Fibroblast of lung (primary cell): ENCODE measurements around the gene CFI. TPM values are rescaled to one million over a fixed set of nuclear protein-coding genes. Genes with fewer than 3 reads are reported as not detected.

Experiments used
- DNase-seq, 2 donors: peaks; one replicate each; pipeline versions ENCODE4 v3.0.0 to v3.0.0-alpha.2; 2010; ENCODE audit warnings: low read depth in 2 of 2
- H2AFZ ChIP-seq: 2 replicates; pipeline ENCODE4 v1.5.1; 2012; ENCODE audit warnings: low read length, control low read depth, inconsistent platforms
- H3K27ac ChIP-seq: 2 replicates; pipeline ENCODE4 v1.5.1; 2011; ENCODE audit warnings: low read length, control low read depth; ENCODE audit not compliant: insufficient read depth
- H3K27me3 ChIP-seq: 2 replicates; pipeline ENCODE4 v1.5.1; 2011; ENCODE audit warnings: mild to moderate bottlenecking, low read length; ENCODE audit not compliant: control insufficient read depth, insufficient read depth
- H3K36me3 ChIP-seq: 2 replicates; pipeline ENCODE4 v1.5.1; 2011; ENCODE audit warnings: low read length; ENCODE audit not compliant: control insufficient read depth, insufficient read depth
- H3K4me1 ChIP-seq: 2 replicates; pipeline ENCODE4 v1.5.1; 2011; ENCODE audit warnings: low read length; ENCODE audit not compliant: control insufficient read depth, insufficient read depth; ENCODE audit errors: extremely low read depth
- H3K4me2 ChIP-seq: 2 replicates; pipeline ENCODE4 v1.5.1; 2011; ENCODE audit warnings: low read length, control low read depth; ENCODE audit not compliant: insufficient read depth; ENCODE audit errors: extremely low read depth
- H3K4me3 ChIP-seq, 4 experiments: fragments of 200-600 bp in 1 of 4; sonication (generic) in 1 of 4; replicated peaks in 1 of 4; 2 replicates each; pipeline ENCODE4 v1.5.1; 2011 to 2016; ENCODE audit warnings: low read length in 4 of 4, low read depth in 3 of 4, mild to moderate bottlenecking in 3 of 4, control low read depth in 2 of 4, inconsistent platforms in 1 of 4, mixed read lengths in 1 of 4; ENCODE audit not compliant: insufficient read depth in 1 of 4; ENCODE audit errors: control extremely low read depth in 1 of 4
- H3K79me2 ChIP-seq: 2 replicates; pipeline ENCODE4 v1.5.1; 2012; ENCODE audit warnings: mild to moderate bottlenecking, low read length, inconsistent platforms; ENCODE audit not compliant: control insufficient read depth, insufficient read depth
- H3K9ac ChIP-seq: 2 replicates; pipeline ENCODE4 v1.5.1; 2011; ENCODE audit warnings: mild to moderate bottlenecking, low read length, control low read depth; ENCODE audit not compliant: insufficient read depth
- H3K9me3 ChIP-seq: 2 replicates; pipeline ENCODE4 v1.5.1; 2012; ENCODE audit warnings: low read depth, low read length; ENCODE audit not compliant: control insufficient read depth, insufficient read depth
- H4K20me1 ChIP-seq: 2 replicates; pipeline ENCODE4 v1.5.1; 2011; ENCODE audit warnings: low read length; ENCODE audit not compliant: control insufficient read depth, insufficient read depth; ENCODE audit errors: extremely low read depth
- EZH2 ChIP-seq: IDR thresholded peaks from 2 replicates; pipeline ENCODE4 v1.5.1; 2012; ENCODE audit warnings: low read length, control low read depth, mild to moderate bottlenecking; ENCODE audit errors: missing control alignments
- polyA plus RNA-seq, 2 donors: library from polyadenylated mRNA; depleted of rRNA in 1 of 2; stranded (reverse) in 1 of 2; unstranded in 1 of 2; fragments of >200 nt; gene quantifications; 2 replicates each; pipeline ENCODE4 v1.2.1, GENCODE V29; 2011 to 2012; ENCODE audit warnings: missing spikeins in 1 of 2
- total RNA-seq: library from RNA; depleted of rRNA; stranded (reverse); fragments of >200 nt; gene quantifications from 2 replicates; pipeline ENCODE4 v1.2.1, GENCODE V29; 2014
- TF ChIP-seq, protein P1 (sequence below), 2 donors: IDR thresholded peaks in 1 of 2; conservative IDR thresholded peaks in 1 of 2; 1 replicate in 1 of 2; 2 replicates in 1 of 2; pipeline ENCODE4 v1.5.1; 2011 to 2012; ENCODE audit warnings: low read length in 2 of 2, control low read depth in 1 of 2, inconsistent platforms in 1 of 2, low read depth in 1 of 2, mild to moderate bottlenecking in 1 of 2

The CFI gene
- total and polyA plus RNA-seq, 2 donors (not counting 1 experiment from before 2014, with no cell fraction given): 10.2 to 18.2 TPM

DNA sequence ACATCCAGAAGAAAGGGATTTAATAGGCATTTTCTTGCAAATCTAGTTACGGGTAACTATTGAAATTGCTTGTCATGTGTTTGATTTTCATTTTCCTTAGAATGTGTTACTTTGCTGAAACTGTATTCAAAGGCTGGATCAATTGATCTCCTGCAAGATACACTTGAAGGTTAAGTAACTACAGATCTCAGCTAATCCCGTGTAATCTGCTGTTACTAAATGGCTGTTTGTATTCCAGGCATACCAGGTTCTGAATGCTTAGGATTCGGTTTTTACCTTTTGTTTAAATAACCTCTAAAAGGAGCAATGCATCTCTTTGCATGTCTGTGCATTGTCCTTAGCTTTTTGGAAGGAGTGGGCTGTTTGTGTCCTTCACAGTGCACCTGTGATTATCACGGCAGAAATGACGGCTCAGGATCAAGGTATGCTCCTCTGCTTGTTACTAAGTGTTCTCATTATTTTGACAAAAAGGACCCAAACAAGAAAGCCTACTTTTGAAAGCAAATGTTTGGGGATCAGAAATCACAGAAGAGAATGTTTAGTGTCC is 46.2 kb upstream of the CFI start, which contains the start of gene LRIT3:
Gene LRIT3, plus strand, starts transcription at position 212 of the 547 bp plus-strand sequence. Its CDS starts 95 bp downstream, at position 307.
- no peaks in the 10 kb centered on the region for H3K9me3 ChIP-seq
- H3K27me3 ChIP-seq: no peaks in the 10 kb centered on the region
- DNase-seq: no peak
- H3K79me2 ChIP-seq: no peaks in the 10 kb centered on the region
- TF ChIP-seq, protein P1, sequence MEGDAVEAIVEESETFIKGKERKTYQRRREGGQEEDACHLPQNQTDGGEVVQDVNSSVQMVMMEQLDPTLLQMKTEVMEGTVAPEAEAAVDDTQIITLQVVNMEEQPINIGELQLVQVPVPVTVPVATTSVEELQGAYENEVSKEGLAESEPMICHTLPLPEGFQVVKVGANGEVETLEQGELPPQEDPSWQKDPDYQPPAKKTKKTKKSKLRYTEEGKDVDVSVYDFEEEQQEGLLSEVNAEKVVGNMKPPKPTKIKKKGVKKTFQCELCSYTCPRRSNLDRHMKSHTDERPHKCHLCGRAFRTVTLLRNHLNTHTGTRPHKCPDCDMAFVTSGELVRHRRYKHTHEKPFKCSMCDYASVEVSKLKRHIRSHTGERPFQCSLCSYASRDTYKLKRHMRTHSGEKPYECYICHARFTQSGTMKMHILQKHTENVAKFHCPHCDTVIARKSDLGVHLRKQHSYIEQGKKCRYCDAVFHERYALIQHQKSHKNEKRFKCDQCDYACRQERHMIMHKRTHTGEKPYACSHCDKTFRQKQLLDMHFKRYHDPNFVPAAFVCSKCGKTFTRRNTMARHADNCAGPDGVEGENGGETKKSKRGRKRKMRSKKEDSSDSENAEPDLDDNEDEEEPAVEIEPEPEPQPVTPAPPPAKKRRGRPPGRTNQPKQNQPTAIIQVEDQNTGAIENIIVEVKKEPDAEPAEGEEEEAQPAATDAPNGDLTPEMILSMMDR (conservative IDR thresholded peaks at IDR 0.05 in 1 of 2, IDR thresholded peaks at IDR 0.05 in 1 of 2; ENCODE audit: low read depth in 1 of 2, low read length in 2 of 2): no peak
- no peak for TF ChIP-seq EZH2
- no peaks in the 10 kb centered on the region for H3K4me1 ChIP-seq
- H3K36me3 ChIP-seq: no peaks in the 10 kb centered on the region
- no peak within 1 kb of the TSS for H2AFZ ChIP-seq
- no peak within 1 kb of the TSS for H3K4me3 ChIP-seq
- H4K20me1 ChIP-seq: no peaks in the 10 kb centered on the region
- H3K9ac ChIP-seq: no peak within 1 kb of the TSS
- no peak within 1 kb of the TSS for H3K27ac ChIP-seq
- no peak within 1 kb of the TSS for H3K4me2 ChIP-seq

DNA sequence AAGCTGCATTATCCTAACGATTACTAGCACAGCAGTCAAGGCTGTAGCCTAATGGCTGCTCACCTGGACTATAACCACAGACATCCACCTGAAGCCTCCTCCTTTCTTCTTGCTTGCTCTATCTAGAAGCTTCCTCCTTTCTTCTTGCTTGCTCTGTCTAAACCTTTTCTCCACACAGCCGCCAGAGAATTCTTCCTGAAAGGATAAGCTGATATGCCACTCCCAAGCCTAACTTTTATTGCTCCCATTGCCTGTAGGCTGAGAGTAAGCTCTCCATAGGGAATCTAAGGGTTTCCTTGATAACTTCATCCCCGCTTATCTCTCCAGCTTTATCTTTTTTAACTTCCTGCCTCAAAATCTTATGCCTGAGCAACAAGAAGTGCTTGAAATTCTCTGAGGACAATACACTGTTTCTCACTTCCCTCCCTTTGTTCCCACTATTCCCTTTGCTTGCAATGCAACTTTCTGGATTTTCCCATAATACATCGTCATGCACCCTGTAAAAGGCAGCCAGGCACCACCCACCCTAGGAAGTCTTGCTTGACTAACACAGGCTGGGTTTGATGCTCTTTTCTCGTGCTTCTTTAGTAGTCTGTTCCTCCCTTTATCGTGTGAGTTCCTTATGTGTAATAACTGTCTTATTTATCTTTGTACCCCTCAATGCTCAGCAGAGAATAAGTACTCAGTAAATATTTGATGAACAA is 44.7 kb upstream of the CFI start:
- Histone ChIP-seq H3K9me3 (no peaks in the 10 kb centered on the region), H3K4me2 (no peak overlapping the region), H3K4me3 (no peak overlapping the region), H3K79me2 (no peaks in the 10 kb centered on the region), H3K36me3 (no peaks in the 10 kb centered on the region), H2AFZ (no peak overlapping the region), H4K20me1 (no peaks in the 10 kb centered on the region), H3K27me3 (no peaks in the 10 kb centered on the region), H3K4me1 (no peaks in the 10 kb centered on the region), H3K9ac (no peak overlapping the region), H3K27ac (no peak overlapping the region)
- no peak for DNase-seq
- TF ChIP-seq EZH2: no peak
- TF ChIP-seq, protein P1 (conservative IDR thresholded peaks at IDR 0.05 in 1 of 2, IDR thresholded peaks at IDR 0.05 in 1 of 2; ENCODE audit: low read depth in 1 of 2, low read length in 2 of 2): no peak

- TF ChIP-seq, protein P1 (conservative IDR thresholded peaks at IDR 0.05 in 1 of 2, IDR thresholded peaks at IDR 0.05 in 1 of 2; ENCODE audit: low read depth in 1 of 2, low read length in 2 of 2): no peak
- TF ChIP-seq EZH2: no peak
- no peak overlapping the region for H2AFZ ChIP-seq
- no peaks in the 10 kb centered on the region for H3K79me2 ChIP-seq
- no peaks in the 10 kb centered on the region for H3K9me3 ChIP-seq
- H3K9ac ChIP-seq: no peak overlapping the region
- peak in 1 of 2 donors; percentile 17 for DNase-seq
- no peaks in the 10 kb centered on the region for H4K20me1 ChIP-seq
- H3K36me3 ChIP-seq: no peaks in the 10 kb centered on the region
- H3K27ac ChIP-seq: no peak overlapping the region
- H3K27me3 ChIP-seq: no peaks in the 10 kb centered on the region
- no peak overlapping the region for H3K4me3 ChIP-seq
- no peaks in the 10 kb centered on the region for H3K4me1 ChIP-seq
- no peak overlapping the region for H3K4me2 ChIP-seq
Measured at GRCh38 chr4:109836985-109837384, 35.2 kb upstream of the CFI start.
